ENCODE measurements around the gene TCAP.

The TCAP gene

GRCh38 chr17:39667945-39668924 lies 3.1 kb downstream of the TCAP start, which contains the start of gene PNMT:
Gene PNMT, plus strand, starts transcription at chr17:39668453. Its CDS starts 23 bp downstream, at chr17:39668476.
- peak; percentile 86 for DNase-seq

GRCh38 chr17:39669897-39670735 lies 5.0 kb downstream of the TCAP start:
- DNase-seq, result no peak

GRCh38 chr17:39670746-39671145 lies 5.6 kb downstream of the TCAP start:
- DNase-seq, result no peak

GRCh38 chr17:39671651-39672521 lies 6.7 kb downstream of the TCAP start:
- peak; percentile 27 for DNase-seq

GRCh38 chr17:39672522-39673334 lies 7.6 kb downstream of the TCAP start:
- no peak for DNase-seq

- DNase-seq, result no peak
Measured at GRCh38 chr17:39673335-39674081, 8.4 kb downstream of the TCAP start.

GRCh38 chr17:39674179-39674578 lies 9.0 kb downstream of the TCAP start:
- no peak for DNase-seq

GRCh38 chr17:39674702-39675389 lies 9.7 kb downstream of the TCAP start:
- no peak for DNase-seq

GRCh38 chr17:39675390-39676082 lies 10.4 kb downstream of the TCAP start:
- DNase-seq, result no peak

GRCh38 chr17:39676198-39676819 lies 11.2 kb downstream of the TCAP start:
- peak; percentile 41 for DNase-seq

GRCh38 chr17:39677072-39677471 lies 11.9 kb downstream of the TCAP start:
- no peak for DNase-seq

- DNase-seq, result no peak
Measured at GRCh38 chr17:39677542-39678339, 12.6 kb downstream of the TCAP start.

GRCh38 chr17:39678340-39679116 lies 13.4 kb downstream of the TCAP start:
- DNase-seq, result no peak

- no peak for DNase-seq
Measured at GRCh38 chr17:39679521-39680192, 14.5 kb downstream of the TCAP start.

- DNase-seq, result no peak
Measured at GRCh38 chr17:39683295-39683939, 18.3 kb downstream of the TCAP start.

All from stimulated activated CD4-positive, alpha-beta T cell treated with anti-CD3 and anti-CD28 coated beads, Interleukin-15, amount 100 ng/mL, for 24 hours (primary cell).